AG04450 (cell line): ENCODE measurements around the gene FOXC1. TPM values are rescaled to one million over a fixed set of nuclear protein-coding genes. Genes with fewer than 3 reads are reported as not detected.

Source experiments
- CTCF ChIA-PET: fragments of 300-600, 350-600 bp; formaldehyde crosslinking; extraction: SDS; loops from one replicate; lab custom pipeline; 2022; ENCODE audit warnings: antibody characterized with exemption, inconsistent platforms; lab: Charles Lee
- POLR2A ChIA-PET: fragments of 350-600 bp; formaldehyde crosslinking; extraction: SDS; loops from one replicate; lab custom pipeline; 2021; ENCODE audit warnings: antibody characterized with exemption, inconsistent platforms; lab: Yijun Ruan, JAX
- DNase-seq: peaks from one replicate; pipeline ENCODE4 v3.0.0-alpha.2; 2011; ENCODE audit warnings: low read depth, low spot score
- H3K27ac ChIP-seq: one replicate; pipeline ENCODE4 v1.5.1; 2012; ENCODE audit warnings: low read depth, low read length, control low read depth
- H3K27me3 ChIP-seq: one replicate; pipeline ENCODE4 v1.6.0; 2012; ENCODE audit warnings: low read length; ENCODE audit not compliant: control insufficient read depth, insufficient read depth
- H3K4me3 ChIP-seq: 2 replicates; pipeline ENCODE4 v1.5.1; 2011; ENCODE audit warnings: mild to moderate bottlenecking, low read depth, low read length, control low read depth
- H3K9me3 ChIP-seq: 2 replicates; pipeline ENCODE4 v1.5.1; 2012; ENCODE audit warnings: low read length; ENCODE audit not compliant: control insufficient read depth, insufficient read depth
- polyA plus RNA-seq: library from polyadenylated mRNA; depleted of rRNA; stranded (reverse); fragments of >200 nt; gene quantifications from 2 replicates; pipeline ENCODE4 v1.2.3, GENCODE V29; 2011
- TF ChIP-seq, protein P1 (sequence below): IDR thresholded peaks from 2 replicates; pipeline ENCODE4 v1.5.1; 2011; ENCODE audit warnings: low read depth, low read length, control low read depth, inconsistent platforms

FOXC1 gene
- polyA plus RNA-seq, 1 experiment: 3.7 TPM

DNA sequence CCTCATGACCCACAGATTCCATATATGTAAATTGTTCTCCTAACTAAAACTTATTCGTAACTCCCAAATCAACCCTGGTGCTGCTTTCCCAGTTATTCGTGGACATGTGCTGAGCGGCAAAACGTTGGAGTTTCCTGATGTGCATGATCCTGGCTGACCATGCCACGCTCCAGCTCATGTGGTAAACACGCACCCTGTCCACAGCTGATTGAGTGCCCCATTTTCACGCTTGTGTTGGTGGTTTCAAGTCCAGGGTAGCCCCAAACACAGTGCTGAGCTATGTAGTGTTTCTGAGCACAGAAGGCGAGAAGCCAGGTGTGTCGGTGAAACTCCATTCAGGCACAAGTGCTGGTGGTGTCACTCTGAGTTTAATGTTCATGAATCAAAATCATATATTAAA is 19.1 kb upstream of the FOXC1 start:
- DNase-seq: no peak
- POLR2A ChIA-PET: no interaction called here
- Histone ChIP-seq H3K27me3 (peaks cover 44% of the 10 kb centered on the region), H3K27ac (no peak overlapping the region), H3K9me3 (no peaks in the 10 kb centered on the region; the same call in 1 of the 2 replicates), H3K4me3 (no peak overlapping the region)
- TF ChIP-seq, protein P1, sequence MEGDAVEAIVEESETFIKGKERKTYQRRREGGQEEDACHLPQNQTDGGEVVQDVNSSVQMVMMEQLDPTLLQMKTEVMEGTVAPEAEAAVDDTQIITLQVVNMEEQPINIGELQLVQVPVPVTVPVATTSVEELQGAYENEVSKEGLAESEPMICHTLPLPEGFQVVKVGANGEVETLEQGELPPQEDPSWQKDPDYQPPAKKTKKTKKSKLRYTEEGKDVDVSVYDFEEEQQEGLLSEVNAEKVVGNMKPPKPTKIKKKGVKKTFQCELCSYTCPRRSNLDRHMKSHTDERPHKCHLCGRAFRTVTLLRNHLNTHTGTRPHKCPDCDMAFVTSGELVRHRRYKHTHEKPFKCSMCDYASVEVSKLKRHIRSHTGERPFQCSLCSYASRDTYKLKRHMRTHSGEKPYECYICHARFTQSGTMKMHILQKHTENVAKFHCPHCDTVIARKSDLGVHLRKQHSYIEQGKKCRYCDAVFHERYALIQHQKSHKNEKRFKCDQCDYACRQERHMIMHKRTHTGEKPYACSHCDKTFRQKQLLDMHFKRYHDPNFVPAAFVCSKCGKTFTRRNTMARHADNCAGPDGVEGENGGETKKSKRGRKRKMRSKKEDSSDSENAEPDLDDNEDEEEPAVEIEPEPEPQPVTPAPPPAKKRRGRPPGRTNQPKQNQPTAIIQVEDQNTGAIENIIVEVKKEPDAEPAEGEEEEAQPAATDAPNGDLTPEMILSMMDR: no peak
- CTCF ChIA-PET: no interaction called here

DNA sequence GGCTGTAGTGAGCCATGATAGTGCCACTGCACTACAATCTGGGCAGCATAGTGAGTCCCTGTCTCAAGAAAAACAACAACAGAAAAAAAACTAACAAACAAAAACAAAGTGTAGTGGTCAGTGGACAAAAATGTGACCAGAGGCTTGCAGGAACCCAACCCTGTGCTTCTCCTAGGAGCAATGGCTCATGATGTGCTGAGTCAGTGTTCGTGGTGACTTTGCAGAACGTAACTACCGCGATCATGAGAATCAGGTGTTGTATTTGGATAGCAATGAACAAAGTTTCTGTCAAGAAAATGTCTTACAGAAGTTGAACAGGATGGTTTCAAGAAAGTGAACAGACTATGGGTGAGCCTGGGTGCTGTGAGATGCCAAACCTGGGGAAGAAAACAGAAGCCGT is 18.5 kb upstream of the FOXC1 start:
- ChIA-PET POLR2A (no interaction called here), CTCF (interaction anchor here (2.0 kb wide), 1 partner anchor 1159 kb away, joined by 9 read pairs; the partner anchor contains the start of gene MYLK4)
- no peak for DNase-seq
- no peak overlapping the region for H3K27ac ChIP-seq
- no peaks in the 10 kb centered on the region; the same call in 1 of the 2 replicates for H3K9me3 ChIP-seq
- TF ChIP-seq, protein P1: no peak
- H3K4me3 ChIP-seq: no peak overlapping the region
- H3K27me3 ChIP-seq: peaks cover 42% of the 10 kb centered on the region

DNA sequence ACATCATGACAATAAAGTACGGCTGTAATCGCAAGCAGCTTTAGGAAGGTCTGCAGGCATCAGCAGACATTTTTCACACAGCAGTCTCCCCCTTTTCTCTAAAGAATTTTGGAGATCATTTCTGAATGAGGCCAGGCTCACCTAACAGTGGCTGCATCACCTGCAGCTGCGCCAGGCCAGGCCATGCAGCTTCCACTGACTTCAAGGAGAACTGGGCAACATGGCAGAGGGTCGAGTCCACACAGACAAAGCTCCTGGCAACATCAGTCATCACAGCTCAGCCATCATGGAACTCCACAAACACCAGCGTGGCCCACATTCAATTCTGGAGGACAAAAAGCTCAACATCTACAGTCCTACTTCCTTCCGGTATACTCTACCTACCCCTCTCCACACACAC is 17.8 kb upstream of the FOXC1 start:
- H3K4me3 ChIP-seq: no peak overlapping the region
- no peak overlapping the region for H3K27ac ChIP-seq
- ChIA-PET CTCF (interaction anchor here (0.6 to 2.0 kb wide), 7 partner anchors 9 to 1158 kb away, joined by 3 to 9 read pairs (median 4); partner anchors contain the start of gene MYLK4), POLR2A (no interaction called here)
- no peaks in the 10 kb centered on the region; the same call in 1 of the 2 replicates for H3K9me3 ChIP-seq
- TF ChIP-seq, protein P1: no peak
- no peak for DNase-seq
- H3K27me3 ChIP-seq: peaks cover 42% of the 10 kb centered on the region

DNA sequence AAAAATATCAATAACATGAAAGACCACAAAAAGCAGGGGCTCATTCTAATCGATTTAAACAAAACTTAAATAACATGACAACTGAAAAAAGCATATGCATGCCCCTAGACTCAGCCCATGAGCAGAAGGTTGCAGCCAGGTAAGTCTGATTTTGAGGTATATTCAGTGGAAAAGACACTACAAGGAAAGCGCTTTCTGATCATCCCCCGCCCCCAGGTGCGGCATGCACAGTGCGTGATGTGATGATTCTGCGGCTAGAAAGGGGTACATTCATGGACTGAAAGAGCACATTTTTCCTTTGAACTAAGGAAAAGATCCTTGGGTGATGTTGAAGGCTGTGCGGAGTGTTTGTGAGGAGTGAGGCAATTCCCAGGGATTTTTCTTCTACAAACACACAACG is 16.9 kb upstream of the FOXC1 start:
- TF ChIP-seq, protein P1: no peak
- H3K27me3 ChIP-seq: peaks cover 34% of the 10 kb centered on the region
- H3K9me3 ChIP-seq: no peaks in the 10 kb centered on the region; the same call in 1 of the 2 replicates
- no peak overlapping the region for H3K27ac ChIP-seq
- H3K4me3 ChIP-seq: no peak overlapping the region
- no peak for DNase-seq
- ChIA-PET CTCF (interaction anchor here (0.6 to 2.0 kb wide), 8 partner anchors 256 to 1157 kb away, joined by 3 to 9 read pairs (median 4); partner anchors contain the start of gene MYLK4), POLR2A (no interaction called here)

DNA sequence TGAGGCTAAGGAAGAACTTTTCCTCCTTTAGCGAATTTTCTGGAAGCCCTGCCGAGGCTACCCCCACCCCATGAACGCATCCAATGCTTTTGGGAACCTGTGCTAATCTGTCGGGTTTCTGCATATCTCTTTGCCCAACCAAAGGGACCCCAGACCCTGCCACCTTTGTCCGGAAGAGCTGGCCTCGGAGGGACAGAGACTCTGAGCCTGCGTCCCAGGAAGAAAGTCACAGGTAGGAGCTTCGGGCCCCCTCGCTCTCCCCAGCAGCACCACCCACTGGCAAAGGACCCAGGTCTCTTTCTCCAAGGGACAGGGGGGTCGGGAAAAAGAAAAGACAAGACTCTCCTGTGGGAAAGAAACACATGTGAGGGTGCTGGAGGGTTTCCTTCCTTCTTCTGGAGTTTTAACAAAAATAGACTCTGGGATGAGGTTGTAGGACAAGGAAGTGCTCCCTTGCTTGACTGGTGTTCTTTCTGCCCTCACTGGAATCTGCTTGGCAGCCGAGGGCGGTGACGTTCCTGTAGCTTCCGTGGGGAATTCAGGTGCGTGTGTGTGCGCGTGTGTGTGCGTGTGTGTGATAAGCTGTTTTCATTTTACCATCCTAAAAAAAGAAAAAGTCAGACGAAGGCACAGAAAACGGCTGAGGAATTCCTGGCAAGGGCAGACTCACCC is 16.3 kb upstream of the FOXC1 start:
- Histone ChIP-seq H3K27ac (no peak overlapping the region), H3K9me3 (no peaks in the 10 kb centered on the region; the same call in 1 of the 2 replicates), H3K4me3 (no peak overlapping the region), H3K27me3 (peaks cover 34% of the 10 kb centered on the region)
- no peak for DNase-seq
- TF ChIP-seq, protein P1: no peak
- CTCF ChIA-PET: interaction anchor here (0.7 to 2.0 kb wide), 2 partner anchors 1157 kb away, joined by 3 to 9 read pairs; partner anchors contain the start of gene MYLK4
- POLR2A ChIA-PET: interaction anchor here (0.5 kb wide), 1 partner anchor 1340 kb away, joined by 3 read pairs; no protein-coding TSS in a partner anchor
